Mammary epithelial cell (primary cell): Measurements from ENCODE around the gene ANKDD1A.

Experiments
- CTCF ChIP-seq, 2 donors: IDR thresholded peaks in 1 of 2; conservative IDR thresholded peaks in 1 of 2; 2 replicates each; pipeline ENCODE4 v1.5.1; 2011 to 2012; ENCODE audit warnings: inconsistent platforms in 2 of 2, low read length in 2 of 2, mild to moderate bottlenecking in 2 of 2, control low read depth in 1 of 2, low read depth in 1 of 2; ENCODE audit not compliant: insufficient read depth in 1 of 2; ENCODE audit errors: extremely low read depth in 1 of 2
- EZH2 ChIP-seq: IDR thresholded peaks from 2 replicates; pipeline ENCODE4 v1.6.1; 2012; ENCODE audit warnings: low read length, inconsistent platforms, borderline replicate concordance

GRCh38 chr15:64970698-64971097 lies 59.0 kb downstream of the ANKDD1A start:
- TF ChIP-seq CTCF (conservative IDR thresholded peaks at IDR 0.05 in 1 of 2, IDR thresholded peaks at IDR 0.05 in 1 of 2; ENCODE audit: extremely low read depth in 1 of 2, insufficient read depth in 1 of 2, low read depth in 1 of 2, low read length in 2 of 2): no peak
- TF ChIP-seq EZH2: no peak
